A549 (cell line): Measurements from ENCODE around the gene RBM27.

Experiments
- CTCF ChIP-seq: fragments of >200 bp; sonication (Bioruptor Twin); formaldehyde crosslinking; IDR thresholded peaks from 3 replicates; pipeline ENCODE4 v1.5.1; 2016
- MAFK ChIP-seq: fragments of 450-650 bp; IDR thresholded peaks from 2 replicates; pipeline ENCODE4 v1.6.1; 2014; ENCODE audit not compliant: partially characterized antibody
- RNF2 ChIP-seq: fragments of 200-600 bp; sonication (generic); IDR thresholded peaks from 2 replicates; pipeline ENCODE4 v1.6.1; 2016; ENCODE audit warnings: low read depth, mild to moderate bottlenecking, antibody characterized with exemption, moderate library complexity, borderline replicate concordance

- TF ChIP-seq RNF2, result no peak
- no peak for TF ChIP-seq MAFK
- no peak for TF ChIP-seq CTCF
Observed at GRCh38 chr5:146238973-146239372, 35.6 kb downstream of the RBM27 start.
